ENCODE data around the gene ZNF239. TPM values are rescaled to one million over a fixed set of nuclear protein-coding genes. Genes with fewer than 3 reads are reported as not detected.
A peak's percentile ranks its signal among the peaks of the same experiment; 100 is the strongest.

ZNF239 gene
- total RNA-seq (2012; rRNA removed) (10.8 and 12.7 TPM in 2 replicates), polyA plus RNA-seq (2012; rRNA removed) (6.4 and 7.4 TPM in 2 replicates), Bru-seq, nascent RNA (percentile 70 among the genes with signal in this experiment), BruChase-seq, experiment 1, labeled RNA remaining after a 6-hour chase (percentile 69 among the genes with signal in this experiment), BruChase-seq, experiment 2, labeled RNA remaining after a 2-hour chase (percentile 68 among the genes with signal in this experiment)
- 1.2 and 1.5 TPM in 2 replicates for polyA plus RNA-seq (2012; cell fraction: cytosol; rRNA removed)
- polyA plus RNA-seq (2012; cell fraction: nucleus; rRNA removed; ENCODE audit: low replicate concordance), result 7.2 and 19.6 TPM in 2 replicates
- long read RNA-seq, partial matches to known transcripts, result 0 of 12 reads
- long read RNA-seq, other reads (novel, unspliced or antisense), result 6 of 12 reads

GRCh38 chr10:43574001-43574892 is at the start of gene ZNF239:
Gene ZNF239, minus strand, starts transcription at chr10:43574616. Its CDS starts 16,537 bp downstream, at chr10:43558079.
- Histone ChIP-seq H3K4me3 (ENCODE audit: insufficient read depth, low read depth, low read length) (peak within 1 kb of the TSS; percentile 62), H3K23ac (ENCODE audit: low read depth, low read length) (peak within 1 kb of the TSS; percentile 84), H2AK9ac (replicated peaks; ENCODE audit: low read depth, low read length, poor library complexity) (peak within 1 kb of the TSS; percentile 67), H3K4me2 (ENCODE audit: low read depth, low read length) (peak within 1 kb of the TSS; percentile 70), H4K5ac (ENCODE audit: low read depth, low read length) (peak within 1 kb of the TSS; percentile 69), H4K8ac (ENCODE audit: low read depth in 2 of 2, low read length in 2 of 2) (peak within 1 kb of the TSS; percentile 80 to 90), H3K4ac (ENCODE audit: low read depth, low read length) (peak within 1 kb of the TSS; percentile 75), H3K56ac (ENCODE audit: extremely low read depth, insufficient read depth, low read length) (peak within 1 kb of the TSS; percentile 46; the same call in 1 of the 2 replicates), H3K79me1 (ENCODE audit: low read depth in 1 of 2, low read length in 2 of 2) (peaks cover 6 to 7% of the 10 kb centered on the region in 2 experiments; a peak in 2 of 4 replicates), H2BK20ac (ENCODE audit: low read depth, low read length) (no peak within 1 kb of the TSS; the same call in 1 of the 2 replicates), H3K9ac (ENCODE audit: low read depth, low read length) (peak within 1 kb of the TSS; percentile 52), H3K14ac (replicated peaks; ENCODE audit: low read depth, low read length) (peak within 1 kb of the TSS; percentile 65), H2BK120ac (ENCODE audit: low read depth, low read length) (peak within 1 kb of the TSS; percentile 51), H4K91ac (ENCODE audit: insufficient read depth, low read depth, low read length) (peak within 1 kb of the TSS; percentile 47), H3K27ac (ENCODE audit: insufficient read depth, low read length) (peak within 1 kb of the TSS; percentile 30; the same call in 1 of the 2 replicates), H3K4me1 (ENCODE audit: control insufficient read depth, insufficient read depth, low read length) (no peaks in the 10 kb centered on the region), H2BK5ac (ENCODE audit: low read depth, low read length, poor library complexity, severe bottlenecking) (no peak within 1 kb of the TSS), H3K36me3 (ENCODE audit: control insufficient read depth, insufficient read depth, low read length) (no peaks in the 10 kb centered on the region), H3K9me1 (ENCODE audit: insufficient read depth, low read length) (no peaks in the 10 kb centered on the region), H3K27me3 (ENCODE audit: control insufficient read depth, insufficient read depth, low read length) (no peaks in the 10 kb centered on the region), H2AK5ac (ENCODE audit: low read depth, low read length) (peak within 1 kb of the TSS; percentile 23; the same call in 1 of the 2 replicates), H2BK15ac (ENCODE audit: low read depth, low read length) (no peak within 1 kb of the TSS), H3K18ac (ENCODE audit: low read depth, low read length) (no peak within 1 kb of the TSS), H3K9me3 (ENCODE audit: control insufficient read depth, insufficient read depth, low read length) (no peaks in the 10 kb centered on the region), H2AFZ (replicated peaks; ENCODE audit: low read length, poor library complexity) (peak within 1 kb of the TSS; percentile 94), H4K20me1 (ENCODE audit: insufficient read depth, low read length) (no peaks in the 10 kb centered on the region)
- CTCF ChIA-PET, result interaction anchor here (1.5 kb wide), 1 partner anchor 11 kb away, joined by 3 read pairs; no protein-coding TSS in a partner anchor
- dilution Hi-C loops (cut with HindIII; ENCODE audit: low sequenced_read_pairs, unreplicated experiment) (no loop called here), in situ Hi-C loops (cut with MboI; ENCODE audit: low sequenced_read_pairs) (no loop called here), intact Hi-C loops (cut with micrococcal nuclease) (no loop called here)
- BruUV-seq (replicated peaks), result no TSS peak
- peak; percentile 84 for DNase-seq
- WGBS, 2 experiments (ENCODE audit: extremely low coverage in 2 of 2, insufficient read length in 1 of 2), result 0% methylated on average over 10 of the region's 78 CpGs; no CpG with 5 or more reads in 1 of the 2 experiments
- ATAC-seq (ENCODE audit: low read depth), result peak; percentile 97
- POLR2A ChIA-PET (ENCODE audit: unreplicated experiment), result no interaction called here
- no peak for TF ChIP-seq FOS (IDR thresholded peaks at IDR 0.05; ENCODE audit: low read depth, low read length)
- TF ChIP-seq RAD21 (IDR thresholded peaks at IDR 0.05; ENCODE audit: low read length), result no peak
- TF ChIP-seq MAFK (IDR thresholded peaks at IDR 0.05; ENCODE audit: low read depth, low read length), result no peak
- TF ChIP-seq BHLHE40 (IDR thresholded peaks at IDR 0.05; ENCODE audit: low read depth, low read length), result peak; percentile 97
- TF ChIP-seq POLR2A (IDR thresholded peaks at IDR 0.05; ENCODE audit: low read depth, low read length), result no peak; the same call in 1 of the 2 replicates
- TF ChIP-seq ELK1 (IDR thresholded peaks at IDR 0.05; ENCODE audit: borderline replicate concordance, low read depth, low read length), result no peak
- TF ChIP-seq RCOR1 (IDR thresholded peaks at IDR 0.05; ENCODE audit: insufficient replicate concordance, low read length), result no peak
- no peak for TF ChIP-seq RFX5 (IDR thresholded peaks at IDR 0.05; ENCODE audit: low read depth, low read length)
- no peak for TF ChIP-seq CTCF (conservative IDR thresholded peaks at IDR 0.05; ENCODE audit: low read depth, low read length)
- peak; percentile 55 for TF ChIP-seq USF2 (IDR thresholded peaks at IDR 0.05; ENCODE audit: low read depth, low read length)
- TF ChIP-seq CEBPB (IDR thresholded peaks at IDR 0.05; ENCODE audit: low read depth, low read length), result 0 out of 2 replicates have a peak, but pooled peaks have one; percentile 19
- TF ChIP-seq CHD1 (IDR thresholded peaks at IDR 0.05; ENCODE audit: low read depth, low read length), result no peak

All from IMR-90 (cell line).